Measurements from ENCODE around the gene PDPR.
"Not testable (repeated sequence)": the region's sequence is repeated elsewhere in the genome, so short reads cannot be mapped to it uniquely, and the experiment has no call there.

- TF ChIP-seq ELK1 (IDR thresholded peaks at IDR 0.05; ENCODE audit: borderline replicate concordance, low read depth, low read length); BHLHE40 (IDR thresholded peaks at IDR 0.05; ENCODE audit: low read depth, low read length); MAFK (IDR thresholded peaks at IDR 0.05; ENCODE audit: low read depth, low read length); USF2 (IDR thresholded peaks at IDR 0.05; ENCODE audit: low read depth, low read length); RFX5 (IDR thresholded peaks at IDR 0.05; ENCODE audit: low read depth, low read length); RAD21 (IDR thresholded peaks at IDR 0.05; ENCODE audit: low read length); FOS (IDR thresholded peaks at IDR 0.05; ENCODE audit: low read depth, low read length); POLR2A (IDR thresholded peaks at IDR 0.05; ENCODE audit: low read depth, low read length); RCOR1 (IDR thresholded peaks at IDR 0.05; ENCODE audit: insufficient replicate concordance, low read length); MAZ (IDR thresholded peaks at IDR 0.05; ENCODE audit: borderline replicate concordance, low read depth, low read length); SMC3 (IDR thresholded peaks at IDR 0.05; ENCODE audit: low read depth, low read length): not testable (repeated sequence)
- TF ChIP-seq, protein P1, sequence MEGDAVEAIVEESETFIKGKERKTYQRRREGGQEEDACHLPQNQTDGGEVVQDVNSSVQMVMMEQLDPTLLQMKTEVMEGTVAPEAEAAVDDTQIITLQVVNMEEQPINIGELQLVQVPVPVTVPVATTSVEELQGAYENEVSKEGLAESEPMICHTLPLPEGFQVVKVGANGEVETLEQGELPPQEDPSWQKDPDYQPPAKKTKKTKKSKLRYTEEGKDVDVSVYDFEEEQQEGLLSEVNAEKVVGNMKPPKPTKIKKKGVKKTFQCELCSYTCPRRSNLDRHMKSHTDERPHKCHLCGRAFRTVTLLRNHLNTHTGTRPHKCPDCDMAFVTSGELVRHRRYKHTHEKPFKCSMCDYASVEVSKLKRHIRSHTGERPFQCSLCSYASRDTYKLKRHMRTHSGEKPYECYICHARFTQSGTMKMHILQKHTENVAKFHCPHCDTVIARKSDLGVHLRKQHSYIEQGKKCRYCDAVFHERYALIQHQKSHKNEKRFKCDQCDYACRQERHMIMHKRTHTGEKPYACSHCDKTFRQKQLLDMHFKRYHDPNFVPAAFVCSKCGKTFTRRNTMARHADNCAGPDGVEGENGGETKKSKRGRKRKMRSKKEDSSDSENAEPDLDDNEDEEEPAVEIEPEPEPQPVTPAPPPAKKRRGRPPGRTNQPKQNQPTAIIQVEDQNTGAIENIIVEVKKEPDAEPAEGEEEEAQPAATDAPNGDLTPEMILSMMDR (conservative IDR thresholded peaks at IDR 0.05; ENCODE audit: low read depth, low read length) = not testable (repeated sequence)
These were observed 73.9 kb downstream of the PDPR start for GRCh38 chr16:70187858-70188607.
